Liver (tissue), 9 donors: ENCODE data around the gene ADGRV1. TPM values are rescaled to one million over a fixed set of nuclear protein-coding genes. Genes with fewer than 3 reads are reported as not detected.

Experiments used
- DNase-seq: peaks from one replicate; pipeline ENCODE4 v3.0.0-alpha.2; 2017; ENCODE audit warnings: low spot score
- H3K27ac ChIP-seq, 2 donors: one replicate each; pipeline ENCODE4 v1.7.0; 2013; ENCODE audit warnings: inconsistent platforms in 2 of 2, low read length in 2 of 2, control low read depth in 1 of 2, low read depth in 1 of 2, mild to moderate bottlenecking in 1 of 2
- H3K27me3 ChIP-seq, 4 donors: one replicate each; pipeline versions ENCODE4 v1.6.1 to v1.7.0; 2013; ENCODE audit warnings: low read length in 3 of 4, inconsistent platforms in 1 of 4, mild to moderate bottlenecking in 1 of 4, moderate library complexity in 1 of 4; ENCODE audit not compliant: control insufficient read depth in 4 of 4, insufficient read depth in 4 of 4
- H3K36me3 ChIP-seq, 4 donors: one replicate each; pipeline versions ENCODE4 v1.6.1 to v1.7.0; 2013; ENCODE audit warnings: low read length in 3 of 4, mild to moderate bottlenecking in 3 of 4, low read depth in 1 of 4, moderate library complexity in 1 of 4; ENCODE audit not compliant: control insufficient read depth in 4 of 4, insufficient read depth in 3 of 4
- H3K4me1 ChIP-seq, 4 donors: one replicate each; pipeline versions ENCODE4 v1.6.1 to v1.7.0; 2013; ENCODE audit warnings: low read length in 3 of 4, mild to moderate bottlenecking in 3 of 4, moderate library complexity in 1 of 4; ENCODE audit not compliant: control insufficient read depth in 4 of 4, insufficient read depth in 4 of 4
- H3K4me3 ChIP-seq, 3 donors: one replicate each; pipeline versions ENCODE4 v1.6.1 to v1.7.0; 2013; ENCODE audit warnings: low read length in 3 of 3, control low read depth in 1 of 3, low read depth in 1 of 3, mild to moderate bottlenecking in 1 of 3
- H3K9ac ChIP-seq, 2 donors: one replicate each; pipeline ENCODE4 v1.7.0; 2013; ENCODE audit warnings: low read length in 2 of 2, mild to moderate bottlenecking in 2 of 2, moderate library complexity in 2 of 2, control low read depth in 1 of 2, low read depth in 1 of 2
- H3K9me3 ChIP-seq, 4 donors: one replicate each; pipeline versions ENCODE4 v1.6.1 to v1.7.0; 2013; ENCODE audit warnings: low read length in 3 of 4; ENCODE audit not compliant: control insufficient read depth in 4 of 4
- ATF3 ChIP-seq: IDR thresholded peaks from 2 replicates; pipeline ENCODE4 v1.6.1; 2016; ENCODE audit warnings: antibody characterized with exemption
- CTCF ChIP-seq: fragments of 150-350 bp; IDR thresholded peaks from 2 replicates; pipeline ENCODE4 v1.5.1; 2017; ENCODE audit warnings: improper control_type of control experiment, low read depth, low read length; ENCODE audit not compliant: missing input control
- EGR1 ChIP-seq, 2 donors: IDR thresholded peaks; 2 replicates each; pipeline ENCODE4 v1.6.1; 2016 to 2018; ENCODE audit warnings: antibody characterized with exemption in 2 of 2, low read depth in 2 of 2
- FOXA1 ChIP-seq: IDR thresholded peaks from 2 replicates; pipeline ENCODE4 v1.6.1; 2016; ENCODE audit warnings: antibody characterized with exemption
- FOXA2 ChIP-seq: IDR thresholded peaks from 2 replicates; pipeline ENCODE4 v1.6.1; 2016; ENCODE audit warnings: antibody characterized with exemption
- GABPA ChIP-seq, 2 donors: IDR thresholded peaks in 1 of 2; conservative IDR thresholded peaks in 1 of 2; 2 replicates each; pipeline ENCODE4 v1.6.1; 2016; ENCODE audit warnings: antibody characterized with exemption in 2 of 2, mild to moderate bottlenecking in 1 of 2, moderate library complexity in 1 of 2
- HNF4A ChIP-seq, 2 donors: conservative IDR thresholded peaks; 2 replicates each; pipeline ENCODE4 v1.6.1; 2016; ENCODE audit warnings: antibody characterized with exemption in 2 of 2, mild to moderate bottlenecking in 2 of 2
- HNF4G ChIP-seq: IDR thresholded peaks from 2 replicates; pipeline ENCODE4 v1.6.1; 2016; ENCODE audit warnings: antibody characterized with exemption
- JUND ChIP-seq, 2 donors: IDR thresholded peaks; 2 replicates each; pipeline ENCODE4 v1.6.1; 2016; ENCODE audit warnings: antibody characterized with exemption in 2 of 2
- MAX ChIP-seq: IDR thresholded peaks from 2 replicates; pipeline ENCODE4 v1.6.1; 2016; ENCODE audit warnings: antibody characterized with exemption
- NR2F2 ChIP-seq: IDR thresholded peaks from 2 replicates; pipeline ENCODE4 v1.6.1; 2016; ENCODE audit warnings: antibody characterized with exemption
- RAD21 ChIP-seq, 2 donors: IDR thresholded peaks; 2 replicates each; pipeline ENCODE4 v1.6.1; 2016; ENCODE audit warnings: antibody characterized with exemption in 2 of 2, mild to moderate bottlenecking in 2 of 2
- REST ChIP-seq: IDR thresholded peaks from 2 replicates; pipeline ENCODE4 v1.6.1; 2016; ENCODE audit warnings: antibody characterized with exemption, mild to moderate bottlenecking
- RXRA ChIP-seq, 2 donors: IDR thresholded peaks; 2 replicates each; pipeline ENCODE4 v1.6.1; 2017 to 2018; ENCODE audit warnings: antibody characterized with exemption in 2 of 2, mild to moderate bottlenecking in 1 of 2
- SP1 ChIP-seq: IDR thresholded peaks from 2 replicates; pipeline ENCODE4 v1.6.1; 2018; ENCODE audit warnings: antibody characterized with exemption, mild to moderate bottlenecking
- TAF1 ChIP-seq: conservative IDR thresholded peaks from 2 replicates; pipeline ENCODE4 v1.6.1; 2016; ENCODE audit warnings: antibody characterized with exemption, mild to moderate bottlenecking
- YY1 ChIP-seq: IDR thresholded peaks from 2 replicates; pipeline ENCODE4 v1.6.1; 2016; ENCODE audit warnings: antibody characterized with exemption, mild to moderate bottlenecking
- ZBTB33 ChIP-seq: IDR thresholded peaks from 2 replicates; pipeline ENCODE4 v1.6.1; 2016; ENCODE audit warnings: antibody characterized with exemption
- polyA plus RNA-seq, 2 donors: library from polyadenylated mRNA; stranded (reverse) in 1 of 2; unstranded in 1 of 2; fragments of 200-250 nt in 1 of 2; fragments of >200 nt in 1 of 2; fragmentation: Nextera tagmentation in 1 of 2; extraction: Ambion mirVana in 1 of 2; gene quantifications; one replicate each; pipeline versions ENCODE4 v1.2.1 to v1.2.3, GENCODE V29; 2013 to 2015
- total RNA-seq, 2 donors: library from RNA; depleted of rRNA; stranded (reverse); fragments of >200 nt; gene quantifications; one replicate each; pipeline ENCODE4 v1.2.3, GENCODE V29; 2014
- donor health status: healthy.
- donor health status: healthy.
- donor health status: healthy.
- donor health status: healthy.
- donor health status: healthy.

ADGRV1 gene
- total and polyA plus RNA-seq, 4 donors: 5.1 to 15.5 (median 9.6) TPM

- no peak overlapping the region for H3K27ac ChIP-seq
- H3K9ac ChIP-seq: no peak overlapping the region
- no peaks in the 10 kb centered on the region for H3K4me1 ChIP-seq
- no peak for DNase-seq
- H3K4me3 ChIP-seq: no peak overlapping the region
- no peaks in the 10 kb centered on the region for H3K27me3 ChIP-seq
- no peaks in the 10 kb centered on the region for H3K9me3 ChIP-seq
- TF ChIP-seq RXRA (IDR thresholded peaks at IDR 0.05) (no peak), ZBTB33 (no peak), RAD21 (IDR thresholded peaks at IDR 0.05) (no peak), EGR1 (IDR thresholded peaks at IDR 0.05; ENCODE audit: low read depth in 2 of 2) (no peak), TAF1 (no peak), CTCF (no peak), HNF4G (no peak), FOXA1 (no peak), HNF4A (conservative IDR thresholded peaks at IDR 0.05) (no peak), SP1 (no peak), FOXA2 (no peak), REST (no peak), YY1 (no peak), NR2F2 (no peak), JUND (IDR thresholded peaks at IDR 0.05) (no peak), ATF3 (no peak), MAX (no peak), GABPA (IDR thresholded peaks at IDR 0.05 in 1 of 2, conservative IDR thresholded peaks at IDR 0.05 in 1 of 2) (no peak)
- no peaks in the 10 kb centered on the region for H3K36me3 ChIP-seq
Observed at GRCh38 chr5:90718387-90718786, 159.8 kb downstream of the ADGRV1 start.
